Endothelial cell of umbilical vein (primary cell): ENCODE measurements around the gene HOXB3.

Experiments
- CTCF ChIP-seq, 2 donors: IDR thresholded peaks; 1 replicate in 1 of 2; 2 replicates in 1 of 2; pipeline ENCODE4 v1.5.1; 2011; ENCODE audit warnings: low read length in 2 of 2, mild to moderate bottlenecking in 2 of 2, moderate library complexity in 2 of 2, control low read depth in 1 of 2, inconsistent platforms in 1 of 2, low read depth in 1 of 2; ENCODE audit not compliant: insufficient read depth in 1 of 2; ENCODE audit errors: extremely low read depth in 1 of 2
- JUN ChIP-seq: IDR thresholded peaks from 2 replicates; pipeline ENCODE4 v1.6.1; 2011; ENCODE audit warnings: borderline replicate concordance, low read depth; ENCODE audit not compliant: insufficient read length, insufficient read depth
- POLR2A ChIP-seq: IDR thresholded peaks from 2 replicates; pipeline ENCODE4 v1.6.1; 2012; ENCODE audit warnings: low read depth, mild to moderate bottlenecking, control low read depth, low read length

GRCh38 chr17:48592057-48592514 lies 2.0 kb upstream of the HOXB3 start:
- TF ChIP-seq POLR2A, result no peak
- TF ChIP-seq CTCF (IDR thresholded peaks at IDR 0.05; ENCODE audit: extremely low read depth in 1 of 2, insufficient read depth in 1 of 2, low read depth in 1 of 2, low read length in 2 of 2), result no peak
- TF ChIP-seq JUN, result no peak
